Neuron (in vitro differentiated cells): ENCODE results near the gene GPR35.
"Not testable (repeated sequence)": the region's sequence is repeated elsewhere in the genome, so short reads cannot be mapped to it uniquely, and the experiment has no call there.

ENCODE experiments used
- H2AFZ ChIP-seq: one replicate; pipeline ENCODE4 v1.6.1; 2013; ENCODE audit warnings: low read depth, mild to moderate bottlenecking, inconsistent platforms, low read length, moderate library complexity
- H3K27me3 ChIP-seq: one replicate; pipeline ENCODE4 v1.6.1; 2013; ENCODE audit warnings: low read length; ENCODE audit not compliant: insufficient read depth
- H3K36me3 ChIP-seq: one replicate; pipeline ENCODE4 v1.6.1; 2013; ENCODE audit warnings: low read length; ENCODE audit not compliant: insufficient read depth
- H3K4me1 ChIP-seq: one replicate; pipeline ENCODE4 v1.6.1; 2013; ENCODE audit warnings: low read length; ENCODE audit not compliant: insufficient read depth
- H3K4me3 ChIP-seq: 2 replicates; pipeline ENCODE4 v1.5.1; 2013; ENCODE audit warnings: mild to moderate bottlenecking, low read length, moderate library complexity
- H3K9me3 ChIP-seq: one replicate; pipeline ENCODE4 v1.6.1; 2013; ENCODE audit warnings: low read length

Gene GPR35

DNA sequence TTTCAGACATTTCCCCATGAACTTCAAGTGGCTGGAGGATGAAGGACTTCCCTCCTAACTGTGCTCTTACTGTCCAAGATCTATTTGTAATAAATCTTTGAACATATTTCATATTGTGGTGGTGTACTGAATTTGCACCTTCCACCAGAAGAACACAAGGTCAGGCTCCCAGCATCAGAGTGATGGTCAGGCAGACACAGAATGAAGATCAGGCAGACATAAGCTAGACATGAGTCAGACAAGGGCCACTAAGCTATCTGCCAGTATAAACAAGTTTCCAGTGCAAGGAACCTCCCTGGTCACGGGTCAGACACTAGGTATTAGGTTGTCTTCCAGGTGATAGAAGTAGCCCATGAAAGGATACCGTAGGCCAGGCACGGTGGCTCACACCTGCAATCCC lies 37.4 kb downstream of the GPR35 start:
- Histone ChIP-seq H2AFZ (no peak overlapping the region), H3K4me3 (no peak overlapping the region), H3K27me3 (peaks cover 2% of the 10 kb centered on the region), H3K4me1 (no peaks in the 10 kb centered on the region), H3K36me3 (no peaks in the 10 kb centered on the region), H3K9me3 (no peaks in the 10 kb centered on the region)

DNA sequence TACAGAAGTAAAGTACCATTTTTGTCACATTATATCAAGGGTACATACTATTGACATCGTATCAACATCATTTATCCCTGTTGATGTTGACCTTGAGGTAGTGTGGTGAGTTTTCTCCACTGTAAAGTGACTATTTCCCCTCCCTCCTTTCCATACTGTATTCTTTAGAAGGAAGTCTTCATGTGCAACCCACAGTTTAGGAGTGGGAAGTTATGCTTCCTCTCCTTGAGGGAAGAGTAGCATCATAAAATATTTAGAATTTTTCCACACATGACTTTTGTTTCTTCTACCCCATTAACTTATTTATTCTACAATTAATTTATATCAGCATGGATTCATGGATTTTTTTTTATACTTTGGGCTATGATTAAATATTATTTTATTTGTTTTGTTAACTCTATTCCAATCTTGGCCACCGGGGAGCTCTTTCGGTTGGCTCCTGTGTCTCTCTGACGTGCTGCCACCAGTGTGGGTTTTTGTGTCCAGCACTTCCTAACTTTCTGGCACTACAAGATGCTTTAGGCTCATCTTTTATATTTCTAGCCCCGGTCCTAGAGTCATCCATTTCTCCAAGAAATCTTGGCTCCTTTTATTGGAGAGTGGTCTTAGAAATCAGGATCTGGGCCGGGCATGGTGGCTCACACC lies 38.4 kb downstream of the GPR35 start:
- Histone ChIP-seq H3K27me3 (peaks cover 2% of the 10 kb centered on the region), H2AFZ (no peak overlapping the region), H3K36me3 (no peaks in the 10 kb centered on the region), H3K4me1 (no peaks in the 10 kb centered on the region), H3K4me3 (no peak overlapping the region), H3K9me3 (no peaks in the 10 kb centered on the region)

DNA sequence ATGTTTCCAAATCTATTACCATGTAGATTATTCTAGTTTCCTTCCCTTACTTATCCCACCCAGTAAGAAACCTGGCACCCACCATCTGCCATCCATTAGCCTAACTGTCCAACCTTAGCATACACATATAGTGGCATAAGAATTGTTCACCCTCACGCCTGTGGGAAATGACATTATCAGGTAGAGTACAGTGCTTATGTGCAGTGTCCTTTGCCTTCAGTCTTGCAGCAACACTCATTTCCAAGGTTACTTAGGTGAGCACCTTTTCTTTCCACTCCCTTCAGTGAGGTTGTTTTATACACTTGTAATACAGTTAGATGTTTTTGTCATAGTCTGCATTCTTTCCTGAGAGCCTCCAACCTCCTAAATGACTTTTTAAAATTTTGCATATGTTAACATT lies 39.3 kb downstream of the GPR35 start:
- Histone ChIP-seq H3K9me3 (no peaks in the 10 kb centered on the region), H3K36me3 (no peaks in the 10 kb centered on the region), H3K4me3 (no peak overlapping the region), H2AFZ (no peak overlapping the region), H3K4me1 (no peaks in the 10 kb centered on the region), H3K27me3 (peaks cover 2% of the 10 kb centered on the region)

- Histone ChIP-seq H3K36me3 (no peaks in the 10 kb centered on the region), H3K9me3 (no peaks in the 10 kb centered on the region), H3K4me1 (peaks cover 3% of the 10 kb centered on the region), H3K4me3 (no peak overlapping the region), H3K27me3 (peaks cover 12% of the 10 kb centered on the region), H2AFZ (no peak overlapping the region)
Measured at GRCh38 chr2:240670402-240670801, 45.1 kb downstream of the GPR35 start.

DNA sequence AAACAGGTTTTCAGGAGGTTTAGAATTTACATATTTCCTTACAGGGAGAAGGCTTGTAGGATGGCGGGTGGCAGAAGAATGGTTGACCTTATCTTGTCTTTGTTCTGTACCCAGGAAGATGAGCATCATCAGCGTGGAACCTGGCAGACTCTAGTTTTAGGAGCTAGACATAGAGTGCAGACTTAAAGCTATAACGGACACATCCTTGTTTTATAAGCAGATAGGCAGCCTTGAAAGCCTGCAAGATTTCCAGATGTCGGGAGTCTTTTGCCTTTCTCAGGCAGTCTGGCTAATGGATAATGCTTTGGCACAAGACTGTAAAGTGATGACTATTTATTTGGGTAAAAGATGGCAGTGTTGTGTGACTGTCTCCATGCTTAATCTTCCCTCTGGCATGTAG lies 45.7 kb downstream of the GPR35 start:
- Histone ChIP-seq H2AFZ (no peak overlapping the region), H3K27me3 (peaks cover 12% of the 10 kb centered on the region), H3K9me3 (no peaks in the 10 kb centered on the region), H3K36me3 (no peaks in the 10 kb centered on the region), H3K4me1 (peaks cover 3% of the 10 kb centered on the region), H3K4me3 (no peak overlapping the region)

DNA sequence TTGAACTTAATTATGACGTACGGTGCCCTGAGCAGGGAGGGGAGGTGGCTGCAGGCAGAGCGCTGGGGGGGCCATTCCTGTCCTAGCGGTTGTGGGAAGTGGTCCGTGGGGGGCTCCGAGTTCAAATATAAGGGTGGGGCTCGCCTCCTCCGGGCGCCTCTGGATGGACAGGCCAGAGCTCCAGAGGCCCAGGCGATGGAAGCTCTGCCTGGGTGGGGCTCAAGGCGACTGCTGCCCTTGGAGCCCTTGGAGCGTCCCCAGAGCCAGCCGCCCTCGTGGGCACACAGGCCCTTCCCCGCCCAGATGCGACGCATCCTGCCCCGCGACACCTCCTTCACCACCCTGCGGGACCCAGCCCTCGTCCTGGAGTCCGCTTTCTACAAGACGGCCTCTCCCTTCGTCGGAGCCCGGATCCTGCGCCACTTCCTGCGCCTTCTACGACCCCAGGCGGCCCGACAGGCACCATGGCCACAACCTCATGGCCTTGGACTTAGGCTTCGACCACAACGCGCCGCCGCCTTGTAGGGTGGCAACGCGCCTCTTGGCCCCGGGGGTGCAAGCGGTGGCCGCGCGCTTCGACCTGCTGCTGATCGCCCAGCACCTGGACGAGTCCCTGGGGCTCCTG lies 46.9 kb downstream of the GPR35 start:
- peaks cover 3% of the 10 kb centered on the region for H3K4me1 ChIP-seq
- no peaks in the 10 kb centered on the region for H3K36me3 ChIP-seq
- peaks cover 10% of the 10 kb centered on the region for H3K27me3 ChIP-seq
- no peak overlapping the region for H2AFZ ChIP-seq
- no peak overlapping the region for H3K4me3 ChIP-seq
- no peaks in the 10 kb centered on the region for H3K9me3 ChIP-seq

GRCh38 chr2:240672701-240673190 lies 47.5 kb downstream of the GPR35 start:
- Histone ChIP-seq H3K27me3 (peaks cover 10% of the 10 kb centered on the region), H3K4me1 (peaks cover 3% of the 10 kb centered on the region), H3K36me3 (no peaks in the 10 kb centered on the region), H2AFZ (no peak overlapping the region), H3K9me3 (no peaks in the 10 kb centered on the region), H3K4me3 (no peak overlapping the region)

- H3K36me3 ChIP-seq, H2AFZ ChIP-seq, H3K4me3 ChIP-seq, H3K9me3 ChIP-seq, H3K4me1 ChIP-seq: not testable (repeated sequence)
- H3K27me3 ChIP-seq, result peaks cover 10% of the 10 kb centered on the region
Measured at GRCh38 chr2:240674461-240675184, 49.3 kb downstream of the GPR35 start.

DNA sequence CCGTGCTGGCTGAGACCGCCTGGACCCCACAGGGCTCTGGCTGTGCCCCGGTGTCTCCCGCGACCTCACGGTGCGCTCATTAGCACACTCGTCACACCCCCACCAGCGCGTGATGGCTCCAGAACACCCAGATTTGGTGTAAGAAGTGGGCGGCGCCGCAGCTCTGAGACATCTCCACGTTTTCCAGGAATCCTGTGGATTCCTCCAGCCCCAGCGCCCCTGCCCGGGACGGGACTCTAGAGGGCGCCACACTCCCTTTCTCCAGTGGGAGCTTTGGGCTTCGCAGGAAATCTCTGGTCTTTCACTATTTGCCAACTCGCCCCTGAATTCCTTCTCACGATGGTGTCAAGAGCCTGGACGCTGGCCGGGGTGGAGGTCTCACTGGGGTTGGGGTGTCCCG lies 50.1 kb downstream of the GPR35 start:
- H3K36me3 ChIP-seq, H3K4me1 ChIP-seq: not testable (repeated sequence)

DNA sequence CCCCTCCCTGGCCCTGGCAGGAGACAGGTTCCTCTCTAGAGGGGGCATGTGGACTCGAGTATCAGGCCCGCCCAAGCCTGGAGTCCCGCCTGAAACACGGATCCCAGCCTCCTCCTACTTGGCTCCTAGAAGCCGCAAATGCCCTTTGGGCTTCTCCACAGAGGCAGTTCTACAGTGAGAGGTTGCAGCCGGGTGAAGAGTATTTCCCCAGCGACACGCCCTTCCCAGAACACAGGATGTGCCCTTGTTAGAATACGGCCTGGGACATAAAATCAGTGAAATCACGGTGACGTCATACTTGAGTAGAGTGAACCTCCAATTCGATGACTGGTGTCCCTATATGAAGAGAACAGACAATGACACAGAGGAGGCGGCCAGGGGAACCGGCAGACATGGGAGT lies 52.8 kb downstream of the GPR35 start:
- H3K9me3 ChIP-seq, H3K36me3 ChIP-seq, H3K4me1 ChIP-seq, H2AFZ ChIP-seq, H3K27me3 ChIP-seq, H3K4me3 ChIP-seq: not testable (repeated sequence)

More for the DNA sequence above, 50.1 kb downstream of the GPR35 start:
- not testable (repeated sequence) for H3K9me3 ChIP-seq, H3K4me3 ChIP-seq, H3K27me3 ChIP-seq, H2AFZ ChIP-seq

DNA sequence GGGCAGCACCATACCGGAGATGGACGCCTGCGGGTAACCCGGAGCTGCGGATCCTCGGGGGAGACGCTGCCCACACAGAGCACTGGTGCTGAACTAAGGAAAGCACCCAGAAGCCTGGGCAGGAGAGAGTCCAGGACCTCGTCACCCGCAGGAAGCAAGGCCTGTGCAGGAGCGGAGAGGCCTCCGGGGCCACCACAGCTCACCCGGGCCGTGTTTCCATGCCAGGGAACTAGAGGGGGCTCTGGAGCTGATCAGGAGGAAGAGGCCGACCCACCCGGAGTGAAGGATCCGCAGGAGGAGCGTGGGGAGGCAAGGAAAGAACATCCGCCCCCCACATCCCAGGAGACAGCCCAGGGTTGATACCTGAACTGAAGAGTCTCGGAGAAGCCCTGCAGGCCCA lies 53.6 kb downstream of the GPR35 start:
- not testable (repeated sequence) for H3K9me3 ChIP-seq, H3K4me3 ChIP-seq, H3K4me1 ChIP-seq, H3K27me3 ChIP-seq, H3K36me3 ChIP-seq, H2AFZ ChIP-seq

DNA sequence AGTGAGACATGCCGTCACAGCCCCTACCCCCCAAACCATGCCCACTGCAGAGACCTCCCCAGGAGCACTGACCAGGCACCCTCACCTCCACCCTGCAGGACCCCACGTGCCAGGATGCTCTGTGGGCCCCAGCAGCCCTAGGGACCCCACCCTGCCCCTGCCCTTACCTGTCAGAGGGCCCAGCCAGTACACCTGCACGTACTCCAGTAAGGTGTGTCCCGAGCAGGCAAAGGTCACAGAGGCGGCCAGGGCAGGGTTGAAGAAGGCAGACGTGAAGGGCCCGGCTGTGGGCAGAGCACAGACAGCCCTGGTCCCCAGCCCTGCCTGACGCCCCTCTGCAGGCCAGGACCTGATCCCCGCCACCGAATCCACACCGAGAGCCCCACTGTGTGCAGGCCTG lies 54.9 kb downstream of the GPR35 start:
- not testable (repeated sequence) for H3K36me3 ChIP-seq, H3K9me3 ChIP-seq, H2AFZ ChIP-seq, H3K27me3 ChIP-seq, H3K4me1 ChIP-seq, H3K4me3 ChIP-seq
